Endothelial cell of umbilical vein (primary cell): ENCODE measurements around the gene PHYH. TPM values are rescaled to one million over a fixed set of nuclear protein-coding genes. Genes with fewer than 3 reads are reported as not detected.

Experiments
- BruUV-seq: library from RNA; stranded (reverse); fragments of 400-500 nt; replicated peaks from 2 replicates; lab custom pipeline; 2021; lab: Mats Ljungman, UMichigan
- CTCF ChIA-PET: fragments of 300-600, 350-600 bp; sonication (Branson Sonifier 250); formaldehyde crosslinking; loops from one replicate; lab custom pipeline; 2021; ENCODE audit warnings: antibody characterized with exemption, inconsistent platforms; lab: Charles Lee
- POLR2A ChIA-PET: fragments of 300-600, 350-600 bp; sonication (Branson Sonifier 250); formaldehyde crosslinking; loops from one replicate; lab custom pipeline; 2021; ENCODE audit warnings: antibody characterized with exemption, inconsistent platforms; lab: Charles Lee
- DNase-seq: peaks from one replicate; pipeline ENCODE4 v3.0.0-alpha.2; 2011; ENCODE audit warnings: low read depth, low spot score
- FAIRE-seq: peaks from 2 replicates; lab custom pipeline; 2011; peaks lifted over from hg19 to GRCh38; lab: Jason Lieb, UNC
- H2AFZ ChIP-seq: 2 replicates; pipeline ENCODE4 v1.6.0; 2012; ENCODE audit warnings: low read depth, low read length, control low read depth, inconsistent platforms
- H3K27ac ChIP-seq: 2 replicates; pipeline ENCODE4 v1.5.1; 2011; ENCODE audit warnings: low read depth, mild to moderate bottlenecking, control low read depth, low read length, moderate library complexity; ENCODE audit not compliant: insufficient read depth
- H3K27me3 ChIP-seq, 2 experiments: 2 replicates each; pipeline versions ENCODE4 v1.6.0 to v1.6.1; 2011; ENCODE audit warnings: low read length in 2 of 2, mixed read lengths in 1 of 2; ENCODE audit not compliant: control insufficient read depth in 2 of 2, insufficient read depth in 2 of 2
- H3K36me3 ChIP-seq, 2 experiments: 2 replicates in 1 of 2; 3 replicates in 1 of 2; pipeline ENCODE4 v1.5.1; 2011; ENCODE audit warnings: low read length in 2 of 2, mild to moderate bottlenecking in 1 of 2, moderate library complexity in 1 of 2; ENCODE audit not compliant: control insufficient read depth in 2 of 2, insufficient read depth in 2 of 2; ENCODE audit errors: extremely low read depth in 1 of 2
- H3K4me1 ChIP-seq: 3 replicates; pipeline ENCODE4 v1.5.1; 2011; ENCODE audit warnings: mild to moderate bottlenecking, low read length; ENCODE audit not compliant: control insufficient read depth, insufficient read depth; ENCODE audit errors: extremely low read depth
- H3K4me2 ChIP-seq: 2 replicates; pipeline ENCODE4 v1.6.1; 2011; ENCODE audit warnings: low read length, control low read depth, mixed read lengths; ENCODE audit not compliant: insufficient read depth
- H3K4me3 ChIP-seq, 3 experiments: fragments of 200-600 bp in 1 of 3; sonication (generic), shearing (Covaris generic) in 1 of 3; replicated peaks in 1 of 3; 2 replicates each; pipeline ENCODE4 v1.5.1; 2011 to 2016; ENCODE audit warnings: control low read depth in 3 of 3, low read length in 3 of 3, mild to moderate bottlenecking in 2 of 3, inconsistent platforms in 1 of 3, low read depth in 1 of 3, moderate library complexity in 1 of 3; ENCODE audit not compliant: insufficient read depth in 1 of 3
- H3K79me2 ChIP-seq: 2 replicates; pipeline ENCODE4 v1.6.0; 2012; ENCODE audit warnings: low read length, inconsistent platforms; ENCODE audit not compliant: control insufficient read depth, insufficient read depth
- H3K9ac ChIP-seq: replicated peaks from 2 replicates; pipeline ENCODE3; 2011; ENCODE audit warnings: low read length, control low read depth; ENCODE audit not compliant: insufficient read depth; ENCODE audit errors: extremely low read depth
- H3K9me1 ChIP-seq: replicated peaks from 3 replicates; pipeline ENCODE4 v1.6.0; 2011; ENCODE audit warnings: mild to moderate bottlenecking, low read length; ENCODE audit not compliant: control insufficient read depth, insufficient read depth; ENCODE audit errors: extremely low read depth
- H3K9me3 ChIP-seq: replicated peaks from 2 replicates; pipeline ENCODE4 v1.5.1; 2012; ENCODE audit warnings: low read length, inconsistent platforms; ENCODE audit not compliant: control insufficient read depth, insufficient read depth
- H4K20me1 ChIP-seq: replicated peaks from 2 replicates; pipeline ENCODE3; 2011; ENCODE audit warnings: mild to moderate bottlenecking, low read length; ENCODE audit not compliant: control insufficient read depth, insufficient read depth; ENCODE audit errors: extremely low read depth
- EZH2 ChIP-seq: IDR thresholded peaks from 2 replicates; pipeline ENCODE4 v1.6.1; 2012; ENCODE audit warnings: borderline replicate concordance, low read depth, mild to moderate bottlenecking, moderate library complexity, low read length, inconsistent platforms; ENCODE audit not compliant: severe bottlenecking
- FOS ChIP-seq: IDR thresholded peaks from 2 replicates; pipeline ENCODE4 v1.6.1; 2011; ENCODE audit warnings: mild to moderate bottlenecking, low read length, moderate library complexity, borderline replicate concordance; ENCODE audit not compliant: insufficient read depth
- GATA2 ChIP-seq: IDR thresholded peaks from 2 replicates; pipeline ENCODE4 v1.7.0; 2011; ENCODE audit warnings: low read depth, mild to moderate bottlenecking, moderate library complexity, mixed read lengths, low read length; ENCODE audit not compliant: insufficient read length, insufficient read depth
- JUN ChIP-seq: IDR thresholded peaks from 2 replicates; pipeline ENCODE4 v1.6.1; 2011; ENCODE audit warnings: borderline replicate concordance, low read depth; ENCODE audit not compliant: insufficient read length, insufficient read depth
- MYC ChIP-seq: IDR thresholded peaks from one replicate; pipeline ENCODE4 v1.6.1; 2011; ENCODE audit warnings: mild to moderate bottlenecking, low read depth, low read length
- POLR2A ChIP-seq: IDR thresholded peaks from 2 replicates; pipeline ENCODE4 v1.6.1; 2012; ENCODE audit warnings: low read depth, mild to moderate bottlenecking, control low read depth, low read length
- POLR2AphosphoS5 ChIP-seq: IDR thresholded peaks from 2 replicates; pipeline ENCODE4 v1.6.1; 2012; ENCODE audit warnings: low read depth, mild to moderate bottlenecking, control low read depth, low read length, moderate library complexity; ENCODE audit not compliant: insufficient read depth
- dilution Hi-C: fragments of 300-500 bp; cut with MboI; formaldehyde crosslinking; loops from one replicate; pipeline ENCODE4 v1.15.0; 2019; ENCODE audit warnings: low sequenced_read_pairs; ENCODE audit not compliant: extremely low pct_ligation_motif_present
- intact Hi-C: fragments of 100-400 bp; cut with micrococcal nuclease; formaldehyde crosslinking; loops from one replicate; pipeline ENCODE4 v1.10.0; 2022
- polyA plus RNA-seq, 4 experiments: library from polyadenylated mRNA; depleted of rRNA in 3 of 4; stranded (reverse) in 3 of 4; unstranded in 1 of 4; fragments of >200 nt; gene quantifications; 2 replicates each; pipeline versions ENCODE4 v1.2.1 to v1.2.3, GENCODE V29; 2011 to 2012; ENCODE audit warnings: missing spikeins in 1 of 4
- total RNA-seq: library from RNA; stranded (reverse); gene quantifications from 2 replicates; pipeline ENCODE4 v1.2.3, GENCODE V29; 2021
- TF ChIP-seq, protein P1 (sequence below), 2 donors: IDR thresholded peaks; 1 replicate in 1 of 2; 2 replicates in 1 of 2; pipeline ENCODE4 v1.5.1; 2011; ENCODE audit warnings: low read length in 2 of 2, mild to moderate bottlenecking in 2 of 2, moderate library complexity in 2 of 2, control low read depth in 1 of 2, inconsistent platforms in 1 of 2, low read depth in 1 of 2; ENCODE audit not compliant: insufficient read depth in 1 of 2; ENCODE audit errors: extremely low read depth in 1 of 2
- TF ChIP-seq, protein P2 (sequence below): IDR thresholded peaks from 2 replicates; pipeline ENCODE4 v1.6.1; 2011; ENCODE audit not compliant: insufficient read depth, insufficient read length

Gene PHYH
- total and polyA plus RNA-seq, 2 donors (not counting 3 experiments of a cell fraction or from before 2014, with no cell fraction given), result 4.7 to 9.4 TPM

DNA sequence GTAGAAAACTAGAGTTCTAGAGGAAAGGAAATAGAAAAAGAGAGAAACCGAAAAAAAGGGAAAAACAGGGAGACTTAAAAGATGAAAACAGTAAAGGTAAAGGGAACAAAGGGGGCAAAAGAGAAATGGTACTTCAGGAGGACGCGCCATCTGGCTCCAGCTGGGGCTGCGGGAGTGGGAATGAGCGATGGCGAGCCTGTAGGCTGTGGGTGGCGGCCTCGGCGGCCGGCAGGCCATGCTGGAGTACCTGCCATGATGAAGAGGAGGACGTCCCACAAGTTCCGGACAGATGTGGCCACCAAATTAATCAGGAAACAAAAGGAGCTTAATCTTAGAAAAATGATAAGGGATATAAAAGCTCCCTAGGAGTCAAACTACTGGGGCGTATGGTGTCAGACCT, 21.7 kb upstream of the PHYH start:
- intact Hi-C loops, result no loop called here
- TF ChIP-seq, protein P1, sequence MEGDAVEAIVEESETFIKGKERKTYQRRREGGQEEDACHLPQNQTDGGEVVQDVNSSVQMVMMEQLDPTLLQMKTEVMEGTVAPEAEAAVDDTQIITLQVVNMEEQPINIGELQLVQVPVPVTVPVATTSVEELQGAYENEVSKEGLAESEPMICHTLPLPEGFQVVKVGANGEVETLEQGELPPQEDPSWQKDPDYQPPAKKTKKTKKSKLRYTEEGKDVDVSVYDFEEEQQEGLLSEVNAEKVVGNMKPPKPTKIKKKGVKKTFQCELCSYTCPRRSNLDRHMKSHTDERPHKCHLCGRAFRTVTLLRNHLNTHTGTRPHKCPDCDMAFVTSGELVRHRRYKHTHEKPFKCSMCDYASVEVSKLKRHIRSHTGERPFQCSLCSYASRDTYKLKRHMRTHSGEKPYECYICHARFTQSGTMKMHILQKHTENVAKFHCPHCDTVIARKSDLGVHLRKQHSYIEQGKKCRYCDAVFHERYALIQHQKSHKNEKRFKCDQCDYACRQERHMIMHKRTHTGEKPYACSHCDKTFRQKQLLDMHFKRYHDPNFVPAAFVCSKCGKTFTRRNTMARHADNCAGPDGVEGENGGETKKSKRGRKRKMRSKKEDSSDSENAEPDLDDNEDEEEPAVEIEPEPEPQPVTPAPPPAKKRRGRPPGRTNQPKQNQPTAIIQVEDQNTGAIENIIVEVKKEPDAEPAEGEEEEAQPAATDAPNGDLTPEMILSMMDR (IDR thresholded peaks at IDR 0.05; ENCODE audit: extremely low read depth in 1 of 2, insufficient read depth in 1 of 2, low read depth in 1 of 2, low read length in 2 of 2), result no peak
- TF ChIP-seq POLR2AphosphoS5 (no peak), JUN (no peak), GATA2 (no peak), FOS (no peak), MYC (no peak), POLR2A (no peak), EZH2 (no peak)
- TF ChIP-seq, protein P2, sequence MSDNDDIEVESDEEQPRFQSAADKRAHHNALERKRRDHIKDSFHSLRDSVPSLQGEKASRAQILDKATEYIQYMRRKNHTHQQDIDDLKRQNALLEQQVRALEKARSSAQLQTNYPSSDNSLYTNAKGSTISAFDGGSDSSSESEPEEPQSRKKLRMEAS, result no peak
- peaks cover 10 to 24% of the 10 kb centered on the region in 2 experiments for H3K36me3 ChIP-seq
- DNase-seq (no peak), FAIRE-seq (no peak)
- no peak overlapping the region for H3K9ac ChIP-seq
- H3K9me1 ChIP-seq, result no peaks in the 10 kb centered on the region
- no peaks in the 10 kb centered on the region for H3K27me3 ChIP-seq
- no TSS peak for BruUV-seq
- no peak overlapping the region for H3K4me3 ChIP-seq
- peaks cover 4% of the 10 kb centered on the region for H3K4me1 ChIP-seq
- no peaks in the 10 kb centered on the region for H4K20me1 ChIP-seq
- no peak overlapping the region for H3K27ac ChIP-seq
- no peak overlapping the region for H2AFZ ChIP-seq
- H3K79me2 ChIP-seq, result no peaks in the 10 kb centered on the region
- dilution Hi-C loops, result no loop called here
- ChIA-PET POLR2A (interaction anchor here (0.6 to 1.0 kb wide), 2 partner anchors 20 to 556 kb away, joined by 3 to 5 read pairs; no protein-coding TSS in a partner anchor), CTCF (no interaction called here)
- H3K4me2 ChIP-seq, result no peak overlapping the region
- no peaks in the 10 kb centered on the region for H3K9me3 ChIP-seq
